Raji (cell line): ENCODE results near the gene USP7.

Experiments
- POLR2A ChIP-seq: IDR thresholded peaks from 2 replicates; pipeline ENCODE4 v1.6.1; 2011; ENCODE audit warnings: low read depth, low read length, control low read depth; ENCODE audit not compliant: insufficient read depth

The USP7 gene

GRCh38 chr16:8868416-8869211, 95.1 kb downstream of the USP7 start, which contains the start of gene CARHSP1:
Gene CARHSP1, minus strand, starts transcription at chr16:8869006. Its CDS starts 9,678 bp downstream, at chr16:8859328.
- TF ChIP-seq POLR2A, result peak; percentile 73

- TF ChIP-seq POLR2A, result no peak
Observed at GRCh38 chr16:8867932-8868415, 95.7 kb downstream of the USP7 start.

GRCh38 chr16:8867216-8867931, 96.3 kb downstream of the USP7 start:
- TF ChIP-seq POLR2A, result no peak

GRCh38 chr16:8866884-8867215, 96.9 kb downstream of the USP7 start:
- TF ChIP-seq POLR2A, result no peak

GRCh38 chr16:8866118-8866883, 97.4 kb downstream of the USP7 start:
- TF ChIP-seq POLR2A, result no peak

- no peak for TF ChIP-seq POLR2A
Observed at GRCh38 chr16:8865145-8865882, 98.4 kb downstream of the USP7 start.

GRCh38 chr16:8864480-8865110, 99.1 kb downstream of the USP7 start:
- TF ChIP-seq POLR2A, result no peak

GRCh38 chr16:8863594-8864424, 99.9 kb downstream of the USP7 start:
- TF ChIP-seq POLR2A, result no peak

GRCh38 chr16:8862309-8863130, 101.2 kb downstream of the USP7 start:
- TF ChIP-seq POLR2A, result 0 out of 2 replicates have a peak, but pooled peaks have one; percentile 12

- TF ChIP-seq POLR2A, result no peak
Observed at GRCh38 chr16:8861563-8862308, 102.0 kb downstream of the USP7 start.

GRCh38 chr16:8859913-8860881, 103.5 kb downstream of the USP7 start:
- TF ChIP-seq POLR2A, result no peak
